Keratinocyte (primary cell): Measurements from ENCODE around the gene TNC. TPM values are rescaled to one million over a fixed set of nuclear protein-coding genes. Genes with fewer than 3 reads are reported as not detected.

Experiments
- DNase-seq: peaks from one replicate; pipeline ENCODE4 v3.0.0-alpha.2; 2011; ENCODE audit warnings: low read depth, missing footprints, low spot score
- FAIRE-seq: peaks from 2 replicates; lab custom pipeline; 2011; peaks lifted over from hg19 to GRCh38; lab: Jason Lieb, UNC
- H2AFZ ChIP-seq: 2 replicates; pipeline ENCODE4 v1.6.0; 2012; ENCODE audit warnings: low read length, control low read depth, inconsistent platforms; ENCODE audit not compliant: control insufficient read depth
- H3K27ac ChIP-seq: 2 replicates; pipeline ENCODE4 v1.5.1; 2011; ENCODE audit warnings: low read length; ENCODE audit not compliant: control insufficient read depth, insufficient read depth
- H3K27me3 ChIP-seq: 3 replicates; pipeline ENCODE4 v1.6.0; 2011; ENCODE audit warnings: low read length; ENCODE audit not compliant: control insufficient read depth, insufficient read depth; ENCODE audit errors: extremely low read depth
- H3K36me3 ChIP-seq, 2 experiments: 2 replicates in 1 of 2; 3 replicates in 1 of 2; pipeline ENCODE4 v1.5.1; 2011; ENCODE audit warnings: low read length in 2 of 2, mild to moderate bottlenecking in 1 of 2; ENCODE audit not compliant: control insufficient read depth in 2 of 2, insufficient read depth in 2 of 2; ENCODE audit errors: extremely low read depth in 1 of 2
- H3K4me1 ChIP-seq: 3 replicates; pipeline ENCODE4 v1.5.1; 2011; ENCODE audit warnings: low read length; ENCODE audit not compliant: control insufficient read depth, insufficient read depth; ENCODE audit errors: extremely low read depth
- H3K4me2 ChIP-seq: 3 replicates; pipeline ENCODE4 v1.6.0; 2011; ENCODE audit warnings: low read depth, low read length; ENCODE audit not compliant: control insufficient read depth, insufficient read depth; ENCODE audit errors: extremely low read depth
- H3K4me3 ChIP-seq, 3 experiments: fragments of 200-600 bp in 1 of 3; sonication (generic) in 1 of 3; 2 replicates in 2 of 3; 3 replicates in 1 of 3; pipeline ENCODE4 v1.5.1; 2011 to 2016; ENCODE audit warnings: low read length in 3 of 3, mild to moderate bottlenecking in 3 of 3, control low read depth in 2 of 3, inconsistent platforms in 1 of 3, low read depth in 1 of 3, mixed read lengths in 1 of 3, mixed run types in 1 of 3, moderate library complexity in 1 of 3; ENCODE audit not compliant: control insufficient read depth in 2 of 3, insufficient read depth in 2 of 3; ENCODE audit errors: extremely low read depth in 1 of 3
- H3K79me2 ChIP-seq: 2 replicates; pipeline ENCODE4 v1.6.0; 2012; ENCODE audit warnings: low read length; ENCODE audit not compliant: control insufficient read depth, insufficient read depth
- H3K9ac ChIP-seq: 3 replicates; pipeline ENCODE4 v1.6.0; 2011; ENCODE audit warnings: low read length; ENCODE audit not compliant: control insufficient read depth, insufficient read depth; ENCODE audit errors: extremely low read depth
- H3K9me1 ChIP-seq: 3 replicates; pipeline ENCODE4 v1.6.0; 2011; ENCODE audit warnings: low read length; ENCODE audit not compliant: control insufficient read depth, insufficient read depth; ENCODE audit errors: extremely low read depth
- H3K9me3 ChIP-seq: 2 replicates; pipeline ENCODE4 v1.5.1; 2012; ENCODE audit warnings: low read depth, low read length; ENCODE audit not compliant: control insufficient read depth
- H4K20me1 ChIP-seq: 3 replicates; pipeline ENCODE4 v1.6.0; 2011; ENCODE audit warnings: low read length; ENCODE audit not compliant: control insufficient read depth, insufficient read depth; ENCODE audit errors: extremely low read depth
- EZH2 ChIP-seq: IDR thresholded peaks from one replicate; pipeline ENCODE4 v1.6.1; 2012; ENCODE audit warnings: inconsistent platforms, mild to moderate bottlenecking, low read length, moderate library complexity
- dilution Hi-C: fragments of 300-500 bp; cut with MboI; formaldehyde crosslinking; loops from one replicate; pipeline ENCODE4 v1.7.0; 2020; ENCODE audit warnings: low sequenced_read_pairs; ENCODE audit not compliant: extremely low pct_ligation_motif_present
- polyA plus RNA-seq, 5 experiments: library from polyadenylated mRNA; depleted of rRNA in 3 of 5; stranded (reverse) in 3 of 5; stranded (forward) in 1 of 5; unstranded in 1 of 5; fragments of >200 nt; gene quantifications; 1 replicate in 1 of 5; 2 replicates in 3 of 5; 3 replicates in 1 of 5; pipeline versions ENCODE4 v1.2.1 to v1.2.3, GENCODE V29; 2011 to 2012; ENCODE audit warnings: missing spikeins in 2 of 5, low read depth in 1 of 5, low replicate concordance in 1 of 5
- TF ChIP-seq, protein P1 (sequence below), 3 experiments: IDR thresholded peaks in 1 of 3; conservative IDR thresholded peaks in 1 of 3; optimal IDR thresholded peaks in 1 of 3; 2 replicates in 2 of 3; 3 replicates in 1 of 3; pipeline versions ENCODE3 to v1.5.1; 2011; ENCODE audit warnings: low read length in 3 of 3, mild to moderate bottlenecking in 3 of 3, moderate library complexity in 2 of 3, control low read depth in 1 of 3, inconsistent platforms in 1 of 3; ENCODE audit not compliant: insufficient read depth in 2 of 3; ENCODE audit errors: extremely low read depth in 1 of 3

Gene TNC
- polyA plus RNA-seq, 1 donor (not counting 4 experiments of a cell fraction or from before 2014, with no cell fraction given), result 58.7 TPM

DNA sequence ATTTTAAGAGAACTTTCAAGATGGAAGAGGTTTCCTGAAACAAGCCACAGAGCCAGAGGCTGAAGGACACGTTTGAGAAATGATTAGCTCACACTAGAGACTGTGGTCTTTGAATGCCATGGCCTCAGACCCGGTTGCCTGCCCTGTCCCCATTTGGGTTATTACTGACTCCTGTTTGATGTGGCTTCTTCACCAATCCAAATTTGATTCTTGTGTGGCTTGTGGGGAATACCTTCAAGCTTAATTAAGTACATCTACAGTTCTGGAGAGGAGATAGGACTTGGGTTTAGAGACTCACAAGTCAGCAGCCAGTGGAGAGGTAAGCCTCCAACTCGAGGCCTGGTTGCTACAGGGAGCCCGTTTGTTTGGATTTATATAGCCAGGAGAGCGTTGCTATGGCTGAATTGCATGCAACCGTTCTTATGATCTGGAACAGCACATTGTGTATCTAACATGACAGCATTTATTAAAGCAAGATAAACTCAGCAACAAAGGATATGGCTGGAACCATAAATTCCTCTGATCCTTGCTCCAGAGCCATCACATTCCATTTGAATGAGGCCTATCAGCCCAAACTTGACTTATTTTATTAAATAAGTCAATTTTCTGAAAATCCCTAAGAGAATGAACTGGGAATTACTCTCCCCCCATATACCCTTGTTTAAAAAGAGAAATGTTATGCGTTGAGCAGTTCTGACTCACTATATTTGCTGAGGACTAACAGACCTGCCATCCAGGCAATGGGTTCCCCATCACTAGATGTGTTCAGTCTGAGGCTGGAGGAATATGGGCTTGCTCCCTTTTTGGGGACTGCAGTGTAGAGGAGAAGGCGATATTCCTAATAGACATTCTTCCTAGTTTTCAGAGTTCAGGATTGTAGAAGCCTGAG lies 99.2 kb downstream of the TNC start:
- no peak overlapping the region for H3K4me2 ChIP-seq
- no peak overlapping the region for H2AFZ ChIP-seq
- H3K27ac ChIP-seq, result no peak overlapping the region

DNA sequence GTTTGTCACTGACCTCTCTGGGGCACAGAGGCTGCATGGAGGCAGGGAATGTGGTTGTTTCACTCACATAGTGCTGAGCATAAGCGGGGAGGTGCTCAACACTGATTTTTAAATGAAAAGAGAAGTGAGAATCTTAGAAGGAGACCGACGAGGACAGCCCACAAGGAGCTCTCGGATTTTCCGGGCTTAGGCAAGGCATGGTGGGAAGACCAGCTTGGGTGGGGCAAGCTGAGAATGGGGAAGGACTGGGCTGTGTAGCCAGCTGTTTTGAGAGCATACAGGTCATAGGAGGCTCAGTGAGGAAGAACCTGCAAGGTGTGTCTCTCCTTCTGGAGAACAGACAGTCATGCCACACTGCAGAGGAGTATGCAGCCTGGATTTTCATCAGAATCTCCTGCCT lies 101.6 kb downstream of the TNC start:
- no peaks in the 10 kb centered on the region for H3K36me3 ChIP-seq
- no peaks in the 10 kb centered on the region for H3K9me1 ChIP-seq
- H3K4me2 ChIP-seq, result no peak overlapping the region
- H3K27ac ChIP-seq, result no peak overlapping the region
- no peak for FAIRE-seq
- no peaks in the 10 kb centered on the region for H3K27me3 ChIP-seq
- DNase-seq, result no peak
- H3K79me2 ChIP-seq, result no peaks in the 10 kb centered on the region
- dilution Hi-C loops, result loop anchor here (25.0 kb wide), 1 partner anchor 329 kb away; the partner anchor contains the start of gene TEX48
- no peaks in the 10 kb centered on the region for H3K4me1 ChIP-seq
- H4K20me1 ChIP-seq, result no peaks in the 10 kb centered on the region
- H3K4me3 ChIP-seq, result no peak overlapping the region
- TF ChIP-seq, protein P1, sequence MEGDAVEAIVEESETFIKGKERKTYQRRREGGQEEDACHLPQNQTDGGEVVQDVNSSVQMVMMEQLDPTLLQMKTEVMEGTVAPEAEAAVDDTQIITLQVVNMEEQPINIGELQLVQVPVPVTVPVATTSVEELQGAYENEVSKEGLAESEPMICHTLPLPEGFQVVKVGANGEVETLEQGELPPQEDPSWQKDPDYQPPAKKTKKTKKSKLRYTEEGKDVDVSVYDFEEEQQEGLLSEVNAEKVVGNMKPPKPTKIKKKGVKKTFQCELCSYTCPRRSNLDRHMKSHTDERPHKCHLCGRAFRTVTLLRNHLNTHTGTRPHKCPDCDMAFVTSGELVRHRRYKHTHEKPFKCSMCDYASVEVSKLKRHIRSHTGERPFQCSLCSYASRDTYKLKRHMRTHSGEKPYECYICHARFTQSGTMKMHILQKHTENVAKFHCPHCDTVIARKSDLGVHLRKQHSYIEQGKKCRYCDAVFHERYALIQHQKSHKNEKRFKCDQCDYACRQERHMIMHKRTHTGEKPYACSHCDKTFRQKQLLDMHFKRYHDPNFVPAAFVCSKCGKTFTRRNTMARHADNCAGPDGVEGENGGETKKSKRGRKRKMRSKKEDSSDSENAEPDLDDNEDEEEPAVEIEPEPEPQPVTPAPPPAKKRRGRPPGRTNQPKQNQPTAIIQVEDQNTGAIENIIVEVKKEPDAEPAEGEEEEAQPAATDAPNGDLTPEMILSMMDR (optimal IDR thresholded peaks at IDR 0.05 in 1 of 3, IDR thresholded peaks at IDR 0.05 in 1 of 3, conservative IDR thresholded peaks at IDR 0.05 in 1 of 3; ENCODE audit: extremely low read depth in 1 of 3, insufficient read depth in 2 of 3, low read length in 3 of 3), result no peak
- no peak for TF ChIP-seq EZH2
- H3K9me3 ChIP-seq, result no peaks in the 10 kb centered on the region
- no peak overlapping the region for H2AFZ ChIP-seq
- H3K9ac ChIP-seq, result no peak overlapping the region

More for the DNA sequence above, 99.2 kb downstream of the TNC start:
- Histone ChIP-seq H3K4me1 (peaks cover 4% of the 10 kb centered on the region), H3K9me3 (no peaks in the 10 kb centered on the region), H4K20me1 (no peaks in the 10 kb centered on the region), H3K4me3 (no peak overlapping the region), H3K27me3 (no peaks in the 10 kb centered on the region), H3K9ac (no peak overlapping the region), H3K79me2 (no peaks in the 10 kb centered on the region), H3K9me1 (no peaks in the 10 kb centered on the region), H3K36me3 (peaks cover 0 to 6% of the 10 kb centered on the region in 2 experiments)
- TF ChIP-seq EZH2, result no peak
- DNase-seq, result no peak
- dilution Hi-C loops, result loop anchor here (25.0 kb wide), 1 partner anchor 331 kb away; the partner anchor contains the start of gene TEX48
- no peak for FAIRE-seq
